Forelimb muscle (tissue), 1 donor: Measurements from ENCODE around the gene KRT3. TPM values are rescaled to one million over a fixed set of nuclear protein-coding genes. Genes with fewer than 3 reads are reported as not detected.

Experiments used
- DNase-seq: peaks from one replicate; pipeline ENCODE4 v3.0.0-alpha.2; 2013; ENCODE audit warnings: low read depth
- polyA plus RNA-seq: library from polyadenylated mRNA; unstranded; fragments of 120-200 nt; gene quantifications from one replicate; pipeline ENCODE4 v1.2.1, GENCODE V29; 2013; ENCODE audit not compliant: insufficient read length

KRT3 gene
- polyA plus RNA-seq, 1 donor = not detected

DNA sequence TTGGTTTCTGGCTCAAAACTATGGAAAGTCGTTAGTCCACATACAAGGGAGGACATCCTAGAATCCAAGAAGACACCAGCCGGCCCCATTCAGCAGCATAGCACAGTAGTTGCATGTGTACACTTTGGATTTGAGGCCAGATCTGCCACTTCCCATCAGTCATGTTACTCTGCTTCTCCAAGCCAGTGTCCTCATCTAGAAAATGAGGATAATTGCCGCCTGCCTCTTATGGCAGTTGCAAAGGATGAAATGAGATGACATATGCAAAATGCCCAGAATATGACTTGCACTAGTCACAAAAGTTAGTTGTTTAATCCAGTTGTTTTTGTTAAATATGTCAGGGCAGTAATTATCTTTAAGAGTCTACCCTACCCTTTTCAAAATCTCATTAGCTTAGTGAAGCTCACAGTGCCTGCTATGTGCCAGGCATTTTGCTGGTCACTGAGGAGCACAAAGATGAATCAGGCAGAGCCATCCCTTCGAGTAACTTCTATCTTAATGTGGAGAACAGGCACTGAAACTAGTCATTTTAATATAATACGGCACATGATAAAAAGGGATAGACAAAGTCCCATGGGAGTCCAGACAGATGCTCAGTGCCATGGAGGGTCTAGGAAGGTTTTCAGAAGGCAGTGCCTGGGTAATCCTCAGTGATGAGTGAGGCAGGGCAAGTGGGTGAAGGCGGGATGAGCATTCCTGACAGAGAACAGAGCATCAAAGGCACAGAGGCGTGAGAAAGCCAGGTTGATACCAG is 12.2 kb downstream of the KRT3 start:
- DNase-seq = no peak

DNA sequence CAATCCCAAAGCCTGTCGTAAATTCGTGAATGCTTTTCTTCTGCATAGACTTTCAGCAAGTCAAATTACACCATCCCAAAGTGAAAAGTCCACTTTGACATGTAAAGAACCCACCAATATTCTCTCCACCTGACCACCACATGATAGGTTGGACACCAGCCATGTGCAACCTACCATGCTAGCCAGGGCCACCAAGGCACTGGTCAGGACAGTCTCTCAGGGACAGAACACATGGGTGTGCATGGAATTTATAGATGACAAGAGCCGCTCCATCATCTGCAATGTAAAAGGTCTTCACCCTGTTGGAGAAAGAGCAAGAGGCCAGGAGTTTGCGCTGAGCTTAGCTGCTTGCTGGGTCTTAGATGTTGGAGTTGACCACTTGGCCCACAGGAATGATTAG is 13.4 kb downstream of the KRT3 start:
- DNase-seq = no peak

DNA sequence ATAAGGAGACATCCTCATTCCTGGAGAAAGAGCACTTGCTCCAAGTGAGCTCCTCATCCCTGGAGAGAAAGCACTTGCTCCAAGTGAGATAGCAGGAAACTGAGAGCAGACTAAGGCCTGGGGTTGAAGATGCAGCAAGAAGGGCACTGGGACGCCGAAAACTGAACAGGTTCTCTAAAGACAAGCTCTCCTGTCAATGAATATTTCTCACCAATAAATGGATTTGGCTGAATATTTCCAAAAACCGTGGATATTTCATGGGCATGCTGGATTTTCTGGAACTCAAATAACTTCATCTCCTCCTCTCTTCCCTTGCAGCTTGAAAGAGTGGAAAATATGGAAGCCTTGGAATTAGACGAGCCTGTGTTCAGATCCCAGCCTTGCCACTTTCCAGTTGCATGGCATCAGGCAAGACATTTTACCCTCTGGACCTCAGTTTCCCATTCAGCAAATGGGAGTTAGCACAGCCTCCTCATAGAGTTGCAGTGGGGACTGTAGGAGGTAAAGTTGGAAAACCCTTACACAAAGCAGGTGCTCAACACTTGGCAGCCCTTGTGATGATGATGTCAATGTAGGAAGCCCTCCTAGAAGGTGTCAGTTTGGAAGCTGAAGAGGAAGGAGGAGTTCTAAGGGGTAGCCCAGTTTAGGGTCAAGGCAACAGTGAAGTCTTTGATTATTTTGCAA is 14.4 kb downstream of the KRT3 start:
- no peak for DNase-seq

DNA sequence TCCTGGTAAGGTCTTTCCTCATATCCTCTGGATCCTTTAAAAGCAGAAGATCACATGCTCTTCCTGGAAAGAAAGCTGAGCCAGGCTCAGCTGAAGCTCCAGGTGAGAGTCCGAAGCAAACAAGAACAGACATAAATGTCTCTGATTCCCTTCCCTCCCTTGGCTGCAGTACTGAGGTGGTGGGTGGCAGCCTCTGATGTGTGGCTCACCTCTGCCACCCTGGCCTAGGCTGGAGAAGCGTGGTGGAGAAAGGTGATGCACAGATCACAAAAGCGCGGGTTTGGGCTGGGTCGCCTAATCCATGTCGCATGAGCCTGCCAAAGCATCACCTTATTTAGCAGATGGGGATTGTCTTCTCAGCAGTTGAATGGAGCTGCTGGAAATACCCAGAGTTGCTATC is 16.0 kb downstream of the KRT3 start:
- DNase-seq = no peak

DNA sequence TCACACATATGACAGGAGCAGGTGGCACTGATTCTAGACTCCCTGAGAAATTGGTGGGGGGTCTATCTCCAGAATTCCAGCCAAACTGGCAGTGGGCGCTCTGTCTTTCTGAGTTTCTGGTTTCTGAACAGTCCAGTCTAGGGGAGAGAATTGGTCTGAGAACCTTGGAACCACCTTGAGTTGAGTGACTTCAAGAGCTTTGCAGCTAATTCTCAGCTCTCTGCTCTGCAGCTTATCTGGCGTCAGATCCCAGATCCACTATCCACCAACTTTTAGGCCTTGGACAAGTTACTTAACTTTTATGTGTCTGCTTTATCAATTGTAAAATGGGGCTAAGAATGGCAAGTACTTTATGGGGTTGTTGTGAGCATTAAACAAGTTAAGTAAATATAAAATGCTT is 17.1 kb downstream of the KRT3 start:
- DNase-seq = no peak

DNA sequence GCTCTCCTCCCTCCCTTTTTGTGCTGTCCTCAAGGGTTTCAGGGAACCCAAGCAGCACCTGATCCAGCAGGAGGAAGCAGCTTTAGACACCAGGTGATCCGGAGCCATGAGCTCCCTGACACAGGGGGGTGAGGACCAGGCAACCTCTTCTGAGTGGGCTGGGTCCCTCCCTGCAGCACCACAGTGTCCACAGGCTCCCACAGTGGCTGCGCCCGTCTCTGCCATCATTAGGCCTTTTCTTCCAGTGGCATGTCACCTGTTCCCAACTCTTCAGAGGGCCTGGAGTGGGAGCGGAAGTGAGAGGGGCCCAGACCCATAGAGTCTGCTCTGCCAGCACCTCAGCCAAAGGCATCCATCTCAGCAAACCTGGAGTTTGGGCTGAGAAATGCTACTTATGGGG is 18.4 kb downstream of the KRT3 start:
- no peak for DNase-seq

DNA sequence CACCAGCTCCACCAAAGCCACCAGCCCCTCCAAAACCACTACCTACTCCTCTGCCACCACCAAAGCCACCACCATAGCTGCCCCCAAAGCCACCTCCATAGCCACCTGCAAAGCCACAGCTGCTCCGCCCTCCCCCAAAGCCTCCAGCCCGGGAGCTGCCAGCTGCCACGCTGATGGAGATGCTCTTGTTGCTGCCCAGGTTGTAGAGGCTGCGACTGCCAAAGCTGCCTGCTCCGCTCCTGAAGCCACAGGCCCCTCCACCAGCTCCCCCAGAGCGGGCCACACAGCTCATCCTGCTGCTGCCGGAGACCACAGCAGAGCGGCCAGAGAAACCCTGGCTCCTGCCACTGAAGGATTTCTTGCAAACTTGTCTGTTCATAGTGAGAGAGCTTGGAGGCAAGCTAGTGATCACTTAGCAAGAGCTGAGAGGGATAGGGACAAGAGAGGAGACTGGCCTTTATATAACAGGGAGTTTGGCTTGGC is 19.0 kb downstream of the KRT3 start, which contains the start of gene KRT76:
KRT76 (minus strand) TSS at position 433 of the 483 bp plus-strand sequence; CDS start at position 379, 54 bp downstream.
- DNase-seq = no peak

DNA sequence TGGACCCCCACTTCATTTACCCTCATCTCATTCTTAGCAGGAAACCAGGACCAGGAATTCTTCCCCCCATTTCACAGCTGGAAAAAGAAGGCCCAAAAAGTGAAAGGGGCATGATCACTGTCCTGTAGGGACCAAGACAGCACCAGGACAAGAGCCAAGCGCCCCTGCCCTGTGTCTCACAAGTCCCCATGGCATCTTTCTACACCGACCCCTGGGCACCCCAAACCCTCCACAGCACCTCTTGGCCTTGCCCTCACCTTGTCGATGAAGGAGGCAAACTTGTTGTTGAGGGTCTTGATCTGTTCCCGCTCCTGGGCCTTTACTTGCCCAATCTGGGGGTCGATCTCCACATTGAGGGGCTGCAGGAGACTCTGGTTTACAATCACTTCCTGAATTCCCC is 19.5 kb downstream of the KRT3 start:
- DNase-seq = no peak

DNA sequence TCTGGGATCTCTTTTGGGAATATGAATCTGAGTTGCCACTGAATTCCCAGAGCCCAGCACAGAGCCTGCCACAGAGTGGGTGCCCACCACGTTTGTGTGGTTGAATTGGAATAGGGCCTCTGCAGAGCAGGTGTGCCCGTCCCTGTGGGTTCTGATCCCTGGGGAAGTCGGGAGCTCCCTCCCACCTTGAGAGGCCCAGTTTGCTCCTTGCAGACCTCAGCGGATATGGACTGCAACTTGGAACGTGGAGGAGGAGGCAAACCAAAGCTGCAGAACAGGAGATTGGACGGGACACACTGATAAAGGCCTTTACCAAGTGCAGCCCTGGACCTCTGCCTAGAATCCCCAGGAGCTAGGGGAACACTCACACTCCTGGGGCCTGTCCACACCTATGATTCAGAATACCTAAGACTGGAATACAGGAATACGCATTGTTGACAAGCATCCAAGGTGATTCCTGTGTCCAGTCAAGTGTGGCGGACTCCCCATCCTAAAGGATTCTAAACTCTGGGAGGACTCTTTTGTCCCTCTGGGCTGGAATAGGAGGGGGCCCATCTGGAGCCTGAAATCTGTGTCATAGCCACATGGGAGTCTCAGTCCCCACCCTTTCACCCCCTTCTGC is 21.2 kb downstream of the KRT3 start:
- no peak for DNase-seq

DNA sequence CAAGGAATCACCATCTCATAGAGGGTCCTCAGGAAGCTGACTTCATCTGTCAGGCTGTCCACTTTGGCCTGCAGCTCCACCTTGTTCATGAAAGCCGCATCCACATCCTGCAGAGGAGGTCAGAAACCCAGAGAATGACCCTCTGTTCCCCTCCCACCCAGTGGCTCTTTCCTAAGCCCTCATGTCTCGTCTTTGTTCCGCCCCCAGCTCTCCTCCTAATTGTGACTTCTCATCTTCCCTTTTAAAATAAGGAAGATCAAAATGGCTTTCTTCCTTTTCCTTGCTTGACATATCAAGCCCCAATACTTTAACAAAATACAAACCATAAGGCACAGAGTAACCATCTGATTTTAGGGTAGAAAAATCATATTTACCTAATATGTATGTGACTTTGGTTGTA is 23.1 kb downstream of the KRT3 start:
- no peak for DNase-seq

DNA sequence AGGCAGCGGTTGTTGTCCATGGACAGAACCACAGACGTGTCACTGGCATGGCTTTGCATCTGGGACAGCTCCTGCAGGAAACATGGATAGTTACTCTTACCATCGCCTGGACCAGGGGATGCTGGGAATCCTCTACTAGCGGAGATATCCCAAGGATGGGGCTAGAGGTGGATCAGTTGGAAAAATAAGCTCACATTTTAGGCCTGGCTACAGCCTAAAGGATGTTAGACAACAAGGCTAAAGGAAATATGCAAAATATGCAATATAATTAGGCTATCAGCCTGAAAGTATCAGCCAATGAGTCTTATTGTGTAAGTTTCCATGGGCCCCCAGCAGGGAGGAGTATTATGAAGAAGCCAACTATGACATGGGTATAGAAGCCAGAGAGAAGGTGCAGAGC is 23.7 kb downstream of the KRT3 start:
- no peak for DNase-seq

DNA sequence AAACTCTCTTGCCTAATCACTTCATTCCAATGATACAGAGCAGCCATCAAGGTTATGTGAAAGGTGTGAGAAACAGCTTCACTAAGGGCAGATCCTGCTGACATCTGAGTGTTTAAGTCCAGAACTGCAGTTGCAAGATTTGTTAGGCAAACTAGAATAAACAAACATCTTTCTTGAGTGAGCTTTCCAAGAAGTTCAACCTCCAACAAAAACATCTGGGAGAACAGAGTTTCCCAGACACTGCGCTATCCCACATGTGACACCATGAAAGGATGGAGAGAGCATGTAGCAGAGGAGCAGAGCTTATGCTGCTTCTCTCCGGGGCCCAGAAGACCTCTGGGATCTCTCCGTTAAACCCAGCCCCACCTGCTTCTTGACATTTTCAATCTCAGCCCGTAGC is 24.4 kb downstream of the KRT3 start:
- no peak for DNase-seq

DNA sequence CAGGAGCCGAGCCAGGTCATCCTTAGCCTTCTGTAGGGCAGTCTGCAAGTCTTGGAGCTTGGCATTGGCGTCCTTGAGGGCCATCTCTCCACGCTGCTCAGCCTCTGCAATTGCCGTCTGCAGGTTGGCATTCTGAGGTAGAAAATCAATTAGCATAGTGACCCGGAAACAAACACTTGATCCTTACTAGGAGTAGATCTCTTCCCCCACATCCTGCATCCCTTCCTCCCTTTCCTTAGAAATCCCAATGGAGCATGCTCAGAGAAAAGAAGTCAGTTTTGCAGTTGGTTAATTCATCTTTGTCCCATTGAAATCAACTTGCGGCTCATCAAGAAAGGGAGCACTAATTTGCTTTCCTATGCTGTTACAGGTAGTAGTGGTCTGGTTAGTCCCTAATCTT is 24.8 kb downstream of the KRT3 start:
- DNase-seq = no peak

DNA sequence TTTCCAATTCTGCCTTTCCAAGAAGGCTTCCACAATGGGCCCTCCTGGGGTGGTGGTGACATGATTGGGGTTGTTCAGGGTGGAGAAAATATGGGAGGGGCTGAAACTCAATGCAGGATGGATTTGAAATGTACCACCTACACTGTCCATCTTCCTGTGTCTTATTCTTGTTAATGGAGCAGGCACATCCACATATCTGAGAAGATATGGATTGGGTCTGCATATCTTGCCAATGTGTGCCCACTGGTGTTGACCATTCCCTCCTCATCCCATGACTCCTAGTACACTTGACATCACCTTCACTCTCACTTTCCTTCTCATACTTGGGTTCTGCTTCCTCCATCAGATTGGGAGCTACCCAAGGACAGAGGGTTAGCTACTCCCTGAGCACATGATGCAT is 26.0 kb downstream of the KRT3 start:
- DNase-seq = no peak

DNA sequence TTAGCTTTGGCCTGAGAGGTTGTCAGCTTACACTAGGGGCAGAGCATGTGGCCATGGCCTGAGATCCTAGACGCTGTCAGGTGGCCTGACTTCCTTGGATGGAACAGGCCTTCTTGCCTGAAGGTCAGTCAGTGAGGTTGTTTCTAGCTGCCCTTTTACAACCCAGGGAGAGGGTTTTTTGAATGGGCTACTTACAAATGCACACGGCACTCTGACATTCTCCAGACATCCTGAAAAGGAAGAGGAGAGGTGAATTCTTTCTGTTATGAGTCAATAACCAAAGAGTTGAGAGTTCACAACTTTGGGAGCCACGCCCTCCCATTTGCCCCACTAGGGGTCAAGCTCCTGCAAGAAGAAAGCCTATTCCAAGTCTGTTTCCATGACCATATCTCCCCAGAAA is 26.6 kb downstream of the KRT3 start:
- no peak for DNase-seq

DNA sequence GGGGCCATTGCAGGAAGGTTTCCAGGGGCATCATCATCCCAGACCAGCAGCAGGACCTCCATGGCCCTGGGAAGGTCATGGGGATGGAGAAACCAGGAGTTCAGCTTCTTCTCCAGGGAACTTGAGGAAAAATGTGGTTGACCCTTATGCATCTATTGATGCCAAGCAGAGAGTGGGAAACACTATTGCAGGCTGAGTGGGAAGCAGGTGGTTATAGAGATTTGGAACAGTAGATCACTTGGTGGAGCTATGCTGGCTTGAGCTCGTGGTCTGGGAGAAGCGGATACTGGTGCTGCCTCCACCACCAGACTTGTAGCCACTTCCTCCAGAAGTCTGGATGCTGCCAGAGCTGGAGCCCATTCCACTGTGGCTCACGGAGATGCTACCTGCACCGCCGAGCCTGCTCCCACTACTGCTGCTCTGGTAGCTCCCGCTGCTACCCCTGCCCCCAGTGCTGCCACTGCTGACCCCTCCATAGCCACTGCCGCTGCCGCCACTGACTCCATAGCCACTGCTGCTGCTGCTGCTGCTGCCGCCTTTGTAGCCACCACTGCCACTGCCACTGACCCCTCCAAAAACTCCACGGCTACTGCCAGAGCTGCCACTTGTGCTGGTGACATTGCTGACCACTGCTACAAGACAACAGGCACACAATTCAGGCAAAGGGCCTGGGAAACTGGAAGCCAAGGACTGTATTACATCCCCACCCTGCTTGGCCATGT is 27.3 kb downstream of the KRT3 start:
- DNase-seq = no peak

DNA sequence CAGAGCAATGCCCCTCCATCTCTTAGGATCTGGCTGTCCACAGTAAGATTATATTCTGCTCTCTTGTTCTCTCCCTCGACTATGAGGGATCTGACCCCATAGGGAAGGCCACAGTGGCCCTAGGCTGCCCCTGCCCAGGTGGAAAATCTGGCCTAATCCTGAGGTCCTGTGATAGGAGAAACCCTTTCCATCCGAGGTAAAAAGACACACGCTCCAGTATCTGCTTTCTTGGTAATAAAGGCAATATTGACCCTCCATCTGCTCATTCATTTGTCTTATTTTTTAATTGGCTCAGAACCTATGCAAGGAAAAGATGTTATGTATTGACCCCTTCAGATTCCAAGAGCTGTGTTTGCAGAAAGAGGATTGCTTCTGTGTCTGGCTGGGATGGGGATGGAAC is 28.5 kb downstream of the KRT3 start:
- DNase-seq = no peak

DNA sequence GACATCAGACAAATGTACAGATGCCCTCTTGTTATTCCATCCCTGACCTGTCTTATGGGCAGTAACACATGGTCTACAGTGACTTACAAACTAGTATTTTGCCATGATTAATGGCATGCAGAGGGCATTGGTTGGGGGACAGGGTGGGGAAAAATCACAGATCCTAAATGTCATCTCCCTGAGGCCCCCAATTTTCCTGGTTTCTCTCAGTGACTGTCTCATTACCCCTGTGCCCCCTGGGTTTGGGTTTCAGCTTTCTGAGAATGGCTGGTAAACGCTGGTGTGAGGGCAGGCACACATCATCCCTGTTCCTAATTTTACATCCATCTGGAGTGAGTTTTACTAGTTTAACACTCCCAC is 28.9 kb downstream of the KRT3 start:
- no peak for DNase-seq

DNA sequence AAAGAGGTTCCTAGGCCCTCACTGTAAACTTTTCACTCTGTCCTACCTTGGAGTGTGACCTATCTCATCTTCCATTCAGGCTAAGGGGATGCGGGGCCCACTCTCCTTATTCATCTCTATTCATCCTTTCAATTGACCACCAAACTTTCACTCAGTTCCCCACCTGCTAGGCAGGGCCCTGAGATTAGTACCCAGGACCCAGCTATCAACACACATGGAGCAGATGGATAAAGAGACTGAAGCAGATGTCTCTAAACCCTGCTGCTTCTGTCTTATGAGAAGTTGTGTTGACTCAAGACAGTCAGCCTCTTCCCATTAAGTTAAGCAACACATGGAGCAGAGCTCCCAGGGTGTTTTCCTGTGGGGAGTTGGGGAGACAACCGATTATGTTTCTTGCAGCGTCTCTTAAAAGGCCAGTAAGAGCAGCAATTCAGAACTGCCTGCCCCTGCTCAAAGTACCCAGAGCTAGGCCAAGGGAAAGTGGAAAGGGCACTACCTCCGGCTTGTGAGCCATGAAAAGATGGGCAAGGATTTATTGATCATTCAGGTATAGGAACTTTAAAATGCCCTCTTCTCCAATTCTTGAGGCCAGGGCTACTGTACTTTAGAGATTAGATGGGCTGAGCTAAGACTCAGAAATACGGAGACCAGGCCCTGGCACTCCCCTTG is 29.4 kb downstream of the KRT3 start:
- DNase-seq = no peak

DNA sequence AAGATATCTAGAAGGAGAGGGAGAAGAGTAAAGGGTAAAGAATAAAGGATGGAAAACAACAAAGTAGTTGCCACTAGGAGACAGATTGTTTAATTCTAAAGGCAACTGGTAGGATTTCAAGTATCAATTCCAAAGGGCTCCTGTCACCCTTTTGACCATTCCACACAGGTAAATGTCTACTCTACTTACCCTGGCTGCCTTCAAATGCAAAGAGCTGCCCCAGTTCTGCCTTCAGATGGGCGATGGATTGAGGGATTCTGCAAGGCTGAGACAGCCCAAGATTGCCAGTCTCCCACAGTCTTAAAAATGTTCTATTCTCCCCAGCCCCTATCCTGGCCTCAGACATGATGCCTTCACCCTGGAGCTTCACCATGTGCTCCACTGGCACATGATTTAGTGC is 30.2 kb downstream of the KRT3 start:
- DNase-seq = no peak

DNA sequence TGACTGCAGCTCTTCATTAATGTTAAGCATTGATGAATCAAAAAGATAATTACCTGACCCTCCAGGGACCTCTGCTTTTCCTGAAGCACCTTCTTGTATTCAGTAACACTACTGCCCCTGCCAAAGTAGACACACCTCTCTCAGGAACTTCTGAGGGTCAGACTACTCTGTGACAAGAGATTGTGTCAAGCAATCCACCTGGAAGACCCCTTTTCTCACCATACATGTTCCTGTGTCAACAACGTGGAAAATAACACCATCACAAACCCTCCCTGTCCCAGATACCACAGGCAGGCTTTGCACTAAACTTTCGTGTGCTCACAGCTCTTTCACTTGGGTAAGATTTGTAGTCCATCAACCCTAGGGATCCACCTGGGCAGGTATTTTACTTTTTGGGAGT is 31.9 kb downstream of the KRT3 start:
- no peak for DNase-seq
